ENCODE data around the gene HELZ.

GRCh38 chr17:67041941-67042899 lies 202.8 kb downstream of the HELZ start:
- TF ChIP-seq EZH2 (IDR thresholded peaks at IDR 0.05; ENCODE audit: borderline replicate concordance, low read length) (no peak), CTCF (IDR thresholded peaks at IDR 0.05; ENCODE audit: low read length) (no peak)

Data from OCI-LY1 (cell line).